Caco-2 (cell line): ENCODE results near the gene ZC3H12A. TPM values are rescaled to one million over a fixed set of nuclear protein-coding genes. Genes with fewer than 3 reads are reported as not detected.

Source experiments
- Bru-seq: library from RNA; stranded (reverse); fragments of 400-500 nt; gene quantifications from one replicate; lab custom pipeline; 2021; lab: Mats Ljungman, UMichigan
- BruChase-seq, 2 experiments: library from RNA; stranded (reverse); fragments of 400-500 nt; gene quantifications; one replicate each; lab custom pipeline; 2021; lab: Mats Ljungman, UMichigan
- BruUV-seq: library from RNA; stranded (reverse); fragments of 400-500 nt; replicated peaks from 2 replicates; lab custom pipeline; 2021; lab: Mats Ljungman, UMichigan
- CTCF ChIA-PET: fragments of 300-600 bp; sonication (Branson Sonifier 250); formaldehyde crosslinking; loops from one replicate; lab custom pipeline; 2022; ENCODE audit warnings: antibody characterized with exemption; lab: Charles Lee
- POLR2A ChIA-PET: fragments of 300-600 bp; sonication (Branson Sonifier 250); formaldehyde crosslinking; loops from one replicate; lab custom pipeline; 2022; ENCODE audit warnings: antibody characterized with exemption; lab: Charles Lee
- DNase-seq, 2 experiments: peaks; one replicate each; pipeline versions ENCODE4 v3.0.0 to v3.0.0-alpha.2; 2020 to 2022
- H3K27me3 ChIP-seq: replicated peaks from 2 replicates; pipeline ENCODE4 v1.6.0; 2011; ENCODE audit warnings: low read length; ENCODE audit not compliant: control insufficient read depth, insufficient read depth
- H3K36me3 ChIP-seq: 2 replicates; pipeline ENCODE4 v1.5.1; 2011; ENCODE audit warnings: low read length; ENCODE audit not compliant: control insufficient read depth, insufficient read depth
- H3K4me1 ChIP-seq: fragments of 250-450 bp; sonication (Bioruptor Pico); 2 replicates; pipeline ENCODE4 v1.5.1; 2020; ENCODE audit warnings: mild to moderate bottlenecking
- H3K4me3 ChIP-seq: 2 replicates; pipeline ENCODE4 v1.5.1; 2011; ENCODE audit warnings: low read depth, mild to moderate bottlenecking, control low read depth, low read length
- H3K9me3 ChIP-seq: fragments of 250-450 bp; sonication (Bioruptor Pico); 2 replicates; pipeline ENCODE4 v1.5.1; 2020; ENCODE audit warnings: mild to moderate bottlenecking, moderate library complexity
- H3K27ac Mint-ChIP-seq: one replicate; pipeline ENCODE4 v1.8.0; 2022; ENCODE audit warnings: mixed read lengths; ENCODE audit not compliant: unreplicated experiment
- H3K27me3 Mint-ChIP-seq: one replicate; pipeline ENCODE4 v1.8.0; 2022; ENCODE audit warnings: mixed read lengths; ENCODE audit not compliant: insufficient read depth, unreplicated experiment
- H3K36me3 Mint-ChIP-seq: one replicate; pipeline ENCODE4 v1.8.0; 2022; ENCODE audit warnings: mild to moderate bottlenecking, mixed read lengths; ENCODE audit not compliant: insufficient read depth, unreplicated experiment
- H3K4me1 Mint-ChIP-seq: one replicate; pipeline ENCODE4 v1.8.0; 2022; ENCODE audit warnings: low read depth, mixed read lengths; ENCODE audit not compliant: unreplicated experiment
- H3K4me3 Mint-ChIP-seq: one replicate; pipeline ENCODE4 v1.8.0; 2022; ENCODE audit warnings: mild to moderate bottlenecking, moderate library complexity, mixed read lengths; ENCODE audit not compliant: unreplicated experiment
- H3K9me3 Mint-ChIP-seq: one replicate; pipeline ENCODE4 v1.8.0; 2022; ENCODE audit warnings: mixed read lengths; ENCODE audit not compliant: unreplicated experiment
- intact Hi-C: fragments of 100-400 bp; cut with micrococcal nuclease; formaldehyde crosslinking; loops from one replicate; pipeline ENCODE4 v1.10.0; 2022; ENCODE audit not compliant: unreplicated experiment
- long read RNA-seq: library from polyadenylated mRNA; stranded (forward); transcript quantifications from one replicate; pipeline ENCODE4 v2.0.0, GENCODE V29; 2022
- total RNA-seq: library from RNA; stranded (reverse); gene quantifications from 2 replicates; pipeline ENCODE4 v1.2.3, GENCODE V29; 2022
- TF ChIP-seq, protein P1 (sequence below), 2 experiments: fragments of 200-600 bp in 1 of 2; IDR thresholded peaks; 1 replicate in 1 of 2; 2 replicates in 1 of 2; pipeline versions ENCODE4 v1.5.1 to v1.8.0; 2011 to 2022; ENCODE audit warnings: antibody characterized with exemption in 1 of 2, control low read depth in 1 of 2, inconsistent platforms in 1 of 2, low read depth in 1 of 2, low read length in 1 of 2, mild to moderate bottlenecking in 1 of 2, moderate library complexity in 1 of 2; ENCODE audit not compliant: insufficient read depth in 1 of 2, severe bottlenecking in 1 of 2, unreplicated experiment in 1 of 2

ZC3H12A gene
- total RNA-seq (4.7 and 4.9 TPM in 2 replicates), Bru-seq, nascent RNA (percentile 55 among the genes with signal in this experiment), BruChase-seq, experiment 1, labeled RNA remaining after a 2-hour chase (percentile 48 among the genes with signal in this experiment), BruChase-seq, experiment 2, labeled RNA remaining after a 6-hour chase (percentile 42 among the genes with signal in this experiment)
- long read RNA-seq, partial matches to known transcripts = 1 of 5 reads
- long read RNA-seq, other reads (novel, unspliced or antisense) = 1 of 5 reads

- Mint-ChIP-seq H3K4me1 (peaks cover 7% of the 10 kb centered on the region), H3K27me3 (no peaks in the 10 kb centered on the region), H3K9me3 (no peaks in the 10 kb centered on the region), H3K36me3 (peaks cover 17% of the 10 kb centered on the region), H3K4me3 (peak within 1 kb of the TSS; percentile 71), H3K27ac (no peak within 1 kb of the TSS)
- TF ChIP-seq, protein P1, sequence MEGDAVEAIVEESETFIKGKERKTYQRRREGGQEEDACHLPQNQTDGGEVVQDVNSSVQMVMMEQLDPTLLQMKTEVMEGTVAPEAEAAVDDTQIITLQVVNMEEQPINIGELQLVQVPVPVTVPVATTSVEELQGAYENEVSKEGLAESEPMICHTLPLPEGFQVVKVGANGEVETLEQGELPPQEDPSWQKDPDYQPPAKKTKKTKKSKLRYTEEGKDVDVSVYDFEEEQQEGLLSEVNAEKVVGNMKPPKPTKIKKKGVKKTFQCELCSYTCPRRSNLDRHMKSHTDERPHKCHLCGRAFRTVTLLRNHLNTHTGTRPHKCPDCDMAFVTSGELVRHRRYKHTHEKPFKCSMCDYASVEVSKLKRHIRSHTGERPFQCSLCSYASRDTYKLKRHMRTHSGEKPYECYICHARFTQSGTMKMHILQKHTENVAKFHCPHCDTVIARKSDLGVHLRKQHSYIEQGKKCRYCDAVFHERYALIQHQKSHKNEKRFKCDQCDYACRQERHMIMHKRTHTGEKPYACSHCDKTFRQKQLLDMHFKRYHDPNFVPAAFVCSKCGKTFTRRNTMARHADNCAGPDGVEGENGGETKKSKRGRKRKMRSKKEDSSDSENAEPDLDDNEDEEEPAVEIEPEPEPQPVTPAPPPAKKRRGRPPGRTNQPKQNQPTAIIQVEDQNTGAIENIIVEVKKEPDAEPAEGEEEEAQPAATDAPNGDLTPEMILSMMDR (IDR thresholded peaks at IDR 0.05; ENCODE audit: insufficient read depth in 1 of 2, low read depth in 1 of 2, low read length in 1 of 2, severe bottlenecking in 1 of 2, unreplicated experiment in 1 of 2) = no peak
- no TSS peak for BruUV-seq
- no peaks in the 10 kb centered on the region for H3K9me3 ChIP-seq
- POLR2A ChIA-PET = interaction anchor here (0.6 to 1.3 kb wide), 13 partner anchors 13 to 1773 kb away, joined by 3 to 17 read pairs (median 6); partner anchors contain the start of genes MEAF6 and OSCP1
- intact Hi-C loops = no loop called here
- peaks cover 16% of the 10 kb centered on the region for H3K4me1 ChIP-seq
- CTCF ChIA-PET = interaction anchor here (0.5 to 1.6 kb wide), 5 partner anchors 13 to 343 kb away, joined by 3 to 5 read pairs (median 3); no protein-coding TSS in a partner anchor
- peak within 1 kb of the TSS; percentile 51 for H3K4me3 ChIP-seq
- H3K36me3 ChIP-seq = no peaks in the 10 kb centered on the region; the same call in 1 of the 2 replicates
- DNase-seq = peak; percentile 82 to 90
- no peaks in the 10 kb centered on the region for H3K27me3 ChIP-seq
Observed at GRCh38 chr1:37474046-37474696, at the start of gene ZC3H12A. Gene ZC3H12A (plus strand): TSS chr1:37474580. CDS start chr1:37475497, 917 bp downstream.

GRCh38 chr1:37425221-37425620 lies 49.2 kb upstream of the ZC3H12A start:
- Histone ChIP-seq H3K9me3 (no peaks in the 10 kb centered on the region), H3K4me1 (no peaks in the 10 kb centered on the region), H3K4me3 (no peak overlapping the region), H3K36me3 (no peaks in the 10 kb centered on the region), H3K27me3 (no peaks in the 10 kb centered on the region)
- Mint-ChIP-seq H3K27ac (no peak overlapping the region), H3K4me1 (no peaks in the 10 kb centered on the region), H3K9me3 (peaks cover 8% of the 10 kb centered on the region), H3K36me3 (peaks cover 6% of the 10 kb centered on the region), H3K27me3 (peaks cover 13% of the 10 kb centered on the region), H3K4me3 (no peak overlapping the region)
- POLR2A ChIA-PET = no interaction called here
- intact Hi-C loops = no loop called here
- CTCF ChIA-PET = no interaction called here
- DNase-seq = no peak
- TF ChIP-seq, protein P1 (IDR thresholded peaks at IDR 0.05; ENCODE audit: insufficient read depth in 1 of 2, low read depth in 1 of 2, low read length in 1 of 2, severe bottlenecking in 1 of 2, unreplicated experiment in 1 of 2) = no peak
- BruUV-seq = no TSS peak

GRCh38 chr1:37429029-37429428 lies 45.4 kb upstream of the ZC3H12A start:
- H3K9me3 Mint-ChIP-seq = peaks cover 2% of the 10 kb centered on the region
- H3K36me3 ChIP-seq = no peaks in the 10 kb centered on the region
- CTCF ChIA-PET = no interaction called here
- TF ChIP-seq, protein P1 (IDR thresholded peaks at IDR 0.05; ENCODE audit: insufficient read depth in 1 of 2, low read depth in 1 of 2, low read length in 1 of 2, severe bottlenecking in 1 of 2, unreplicated experiment in 1 of 2) = no peak
- no peaks in the 10 kb centered on the region for H3K4me1 Mint-ChIP-seq
- no peaks in the 10 kb centered on the region for H3K9me3 ChIP-seq
- no peaks in the 10 kb centered on the region for H3K27me3 ChIP-seq
- no peak overlapping the region for H3K27ac Mint-ChIP-seq
- H3K4me3 ChIP-seq = no peak overlapping the region
- intact Hi-C loops = no loop called here
- H3K27me3 Mint-ChIP-seq = peaks cover 6% of the 10 kb centered on the region
- POLR2A ChIA-PET = no interaction called here
- no peak overlapping the region for H3K4me3 Mint-ChIP-seq
- peaks cover 6% of the 10 kb centered on the region for H3K36me3 Mint-ChIP-seq
- no TSS peak for BruUV-seq
- no peak for DNase-seq
- H3K4me1 ChIP-seq = no peaks in the 10 kb centered on the region
